Measurements from ENCODE around the gene TMEM232.
"Not testable (repeated sequence)": the region's sequence is repeated elsewhere in the genome, so short reads cannot be mapped to it uniquely, and the experiment has no call there.

TMEM232 gene

GRCh38 chr5:110681953-110682352, 44.5 kb downstream of the TMEM232 start:
- Histone ChIP-seq H2AFZ (ENCODE audit: low read depth, low read length) (no peak overlapping the region), H3K18ac (ENCODE audit: low read depth in 1 of 2, low read length in 2 of 2) (no peak overlapping the region), H3K9me3 (ENCODE audit: control insufficient read depth, low read length) (no peaks in the 10 kb centered on the region), H3K4me2 (ENCODE audit: low read length, poor library complexity, severe bottlenecking) (no peak overlapping the region), H3K9ac (ENCODE audit: low read length) (no peak overlapping the region), H4K91ac (ENCODE audit: low read length) (no peak overlapping the region), H4K8ac (ENCODE audit: low read length) (no peak overlapping the region), H3K36me3 (ENCODE audit: control insufficient read depth in 1 of 2, insufficient read depth in 2 of 2, low read depth in 1 of 2, low read length in 2 of 2) (no peaks in the 10 kb centered on the region), H3K27ac (ENCODE audit: low read length, poor library complexity, severe bottlenecking) (no peak overlapping the region), H3K4me1 (ENCODE audit: control insufficient read depth, insufficient read depth, low read depth, low read length) (no peaks in the 10 kb centered on the region), H3K27me3 (ENCODE audit: control insufficient read depth in 1 of 2, insufficient read depth in 1 of 2, low read length in 2 of 2) (no peaks in the 10 kb centered on the region), H2BK120ac (ENCODE audit: low read depth, low read length) (no peak overlapping the region), H2BK5ac (ENCODE audit: low read depth, low read length, poor library complexity, severe bottlenecking) (no peak overlapping the region), H3K4me3 (ENCODE audit: insufficient read depth in 1 of 2, low read depth in 1 of 2, low read length in 2 of 2) (no peak overlapping the region), H3K79me1 (replicated peaks; ENCODE audit: low read length, poor library complexity, severe bottlenecking) (no peaks in the 10 kb centered on the region), H3K14ac (ENCODE audit: low read length in 2 of 2) (no peak overlapping the region), H2BK15ac (ENCODE audit: low read depth, poor library complexity, severe bottlenecking) (no peak overlapping the region), H3K23ac (ENCODE audit: low read length in 2 of 2) (no peak overlapping the region), H2BK12ac (ENCODE audit: low read length in 2 of 2) (no peak overlapping the region), H2AK5ac (ENCODE audit: low read length, severe bottlenecking) (no peak overlapping the region), H3K4ac (ENCODE audit: low read depth in 1 of 2, low read length in 2 of 2) (no peak overlapping the region)
- DNase-seq, result no peak

DNA sequence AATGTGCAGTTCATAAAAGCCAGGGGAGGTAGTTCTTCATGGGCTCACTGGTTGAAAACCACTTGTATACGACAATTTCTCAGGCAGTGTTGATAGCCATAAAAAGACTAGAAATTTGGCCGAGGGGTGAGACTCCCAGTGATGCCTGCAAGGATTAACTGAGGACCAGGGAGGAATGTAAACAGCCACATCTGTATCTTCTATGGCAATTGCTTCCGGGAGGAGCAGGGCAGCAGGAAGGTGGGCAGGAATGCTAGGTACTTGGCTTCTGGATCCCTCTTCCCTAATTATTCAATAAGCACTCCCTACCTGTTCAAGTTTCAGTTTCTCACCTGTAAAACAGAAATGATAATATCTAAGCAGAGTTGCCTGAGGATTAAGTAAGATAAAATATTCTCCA, 45.4 kb downstream of the TMEM232 start:
- Histone ChIP-seq H3K27me3 (ENCODE audit: control insufficient read depth in 1 of 2, insufficient read depth in 1 of 2, low read length in 2 of 2) (no peaks in the 10 kb centered on the region), H2BK15ac (ENCODE audit: low read depth, poor library complexity, severe bottlenecking) (no peak overlapping the region), H3K4me1 (ENCODE audit: control insufficient read depth, insufficient read depth, low read depth, low read length) (no peaks in the 10 kb centered on the region), H2BK12ac (ENCODE audit: low read length in 2 of 2) (no peak overlapping the region), H4K91ac (ENCODE audit: low read length) (no peak overlapping the region), H3K4me2 (ENCODE audit: low read length, poor library complexity, severe bottlenecking) (no peak overlapping the region), H3K27ac (ENCODE audit: low read length, poor library complexity, severe bottlenecking) (no peak overlapping the region), H3K36me3 (ENCODE audit: control insufficient read depth in 1 of 2, insufficient read depth in 2 of 2, low read depth in 1 of 2, low read length in 2 of 2) (no peaks in the 10 kb centered on the region), H3K4ac (ENCODE audit: low read depth in 1 of 2, low read length in 2 of 2) (no peak overlapping the region), H2AK5ac (ENCODE audit: low read length, severe bottlenecking) (no peak overlapping the region), H2AFZ (ENCODE audit: low read depth, low read length) (no peak overlapping the region), H2BK120ac (ENCODE audit: low read depth, low read length) (no peak overlapping the region), H3K9me3 (ENCODE audit: control insufficient read depth, low read length) (no peaks in the 10 kb centered on the region), H3K9ac (ENCODE audit: low read length) (no peak overlapping the region), H3K23ac (ENCODE audit: low read length in 2 of 2) (no peak overlapping the region), H3K79me1 (replicated peaks; ENCODE audit: low read length, poor library complexity, severe bottlenecking) (no peaks in the 10 kb centered on the region), H2BK5ac (ENCODE audit: low read depth, low read length, poor library complexity, severe bottlenecking) (no peak overlapping the region), H3K4me3 (ENCODE audit: insufficient read depth in 1 of 2, low read depth in 1 of 2, low read length in 2 of 2) (no peak overlapping the region), H4K8ac (ENCODE audit: low read length) (no peak overlapping the region), H3K14ac (ENCODE audit: low read length in 2 of 2) (no peak overlapping the region), H3K18ac (ENCODE audit: low read depth in 1 of 2, low read length in 2 of 2) (no peak overlapping the region)
- 66% methylated on average over 3 of the region's 3 CpGs for WGBS
- no peak for DNase-seq

DNA sequence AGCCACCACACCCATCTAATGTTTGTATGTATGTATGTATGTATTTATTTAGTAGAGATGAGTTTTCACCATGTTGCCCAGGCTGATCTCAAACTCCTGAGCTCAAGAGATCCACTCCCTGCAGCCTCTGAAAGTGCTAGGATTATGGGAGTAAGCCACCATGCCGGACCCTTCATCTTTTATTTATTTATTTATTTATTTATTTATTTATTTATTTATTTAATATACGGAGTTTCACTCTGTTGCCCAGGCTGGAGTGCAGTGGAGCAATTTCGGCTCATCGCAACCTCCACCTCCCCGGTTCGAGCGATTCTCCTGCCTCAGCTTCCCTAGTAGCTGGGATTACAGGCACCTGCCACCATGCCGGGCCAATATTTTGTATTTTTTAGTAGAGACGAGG, 49.9 kb downstream of the TMEM232 start:
- not testable (repeated sequence) for H3K23ac ChIP-seq (ENCODE audit: low read length in 2 of 2); H3K18ac ChIP-seq (ENCODE audit: low read depth in 1 of 2, low read length in 2 of 2); H3K36me3 ChIP-seq (ENCODE audit: control insufficient read depth in 1 of 2, insufficient read depth in 2 of 2, low read depth in 1 of 2, low read length in 2 of 2); H3K27me3 ChIP-seq (ENCODE audit: control insufficient read depth in 1 of 2, insufficient read depth in 1 of 2, low read length in 2 of 2); DNase-seq; H3K14ac ChIP-seq (ENCODE audit: low read length in 2 of 2); H3K4ac ChIP-seq (ENCODE audit: low read depth in 1 of 2, low read length in 2 of 2); H3K4me2 ChIP-seq (ENCODE audit: low read length, poor library complexity, severe bottlenecking); H2BK5ac ChIP-seq (ENCODE audit: low read depth, low read length, poor library complexity, severe bottlenecking); H4K91ac ChIP-seq (ENCODE audit: low read length); H3K79me1 ChIP-seq (replicated peaks; ENCODE audit: low read length, poor library complexity, severe bottlenecking); H3K4me1 ChIP-seq (ENCODE audit: control insufficient read depth, insufficient read depth, low read depth, low read length); H2BK12ac ChIP-seq (ENCODE audit: low read length in 2 of 2); H3K9ac ChIP-seq (ENCODE audit: low read length); H3K9me3 ChIP-seq (ENCODE audit: control insufficient read depth, low read length); H2AK5ac ChIP-seq (ENCODE audit: low read length, severe bottlenecking); H3K4me3 ChIP-seq (ENCODE audit: insufficient read depth in 1 of 2, low read depth in 1 of 2, low read length in 2 of 2); H3K27ac ChIP-seq (ENCODE audit: low read length, poor library complexity, severe bottlenecking); H2BK120ac ChIP-seq (ENCODE audit: low read depth, low read length); H2AFZ ChIP-seq (ENCODE audit: low read depth, low read length); H4K8ac ChIP-seq (ENCODE audit: low read length); H2BK15ac ChIP-seq (ENCODE audit: low read depth, poor library complexity, severe bottlenecking)
- 96% methylated on average over 8 of the region's 9 CpGs for WGBS

GRCh38 chr5:110665184-110665726, 61.2 kb downstream of the TMEM232 start:
- no peak overlapping the region for H3K4ac ChIP-seq (ENCODE audit: low read depth in 1 of 2, low read length in 2 of 2)
- no peak overlapping the region for H2BK120ac ChIP-seq (ENCODE audit: low read depth, low read length)
- H3K4me1 ChIP-seq (ENCODE audit: control insufficient read depth, insufficient read depth, low read depth, low read length), result no peaks in the 10 kb centered on the region
- H2BK12ac ChIP-seq (ENCODE audit: low read length in 2 of 2), result no peak overlapping the region
- no peak overlapping the region for H3K14ac ChIP-seq (ENCODE audit: low read length in 2 of 2)
- 74% methylated on average over 4 of the region's 6 CpGs for WGBS
- H2AFZ ChIP-seq (ENCODE audit: low read depth, low read length), result no peak overlapping the region
- no peak overlapping the region for H3K9ac ChIP-seq (ENCODE audit: low read length)
- H3K27me3 ChIP-seq (ENCODE audit: control insufficient read depth in 1 of 2, insufficient read depth in 1 of 2, low read length in 2 of 2), result no peaks in the 10 kb centered on the region
- H3K79me1 ChIP-seq (replicated peaks; ENCODE audit: low read length, poor library complexity, severe bottlenecking), result no peaks in the 10 kb centered on the region
- no peak overlapping the region for H3K4me3 ChIP-seq (ENCODE audit: insufficient read depth in 1 of 2, low read depth in 1 of 2, low read length in 2 of 2)
- no peak overlapping the region for H3K4me2 ChIP-seq (ENCODE audit: low read length, poor library complexity, severe bottlenecking)
- no peak overlapping the region for H3K23ac ChIP-seq (ENCODE audit: low read length in 2 of 2)
- H3K18ac ChIP-seq (ENCODE audit: low read depth in 1 of 2, low read length in 2 of 2), result no peak overlapping the region
- no peak overlapping the region for H2AK5ac ChIP-seq (ENCODE audit: low read length, severe bottlenecking)
- no peak for DNase-seq
- no peak overlapping the region for H2BK5ac ChIP-seq (ENCODE audit: low read depth, low read length, poor library complexity, severe bottlenecking)
- no peaks in the 10 kb centered on the region for H3K9me3 ChIP-seq (ENCODE audit: control insufficient read depth, low read length)
- H4K91ac ChIP-seq (ENCODE audit: low read length), result no peak overlapping the region
- no peak overlapping the region for H3K27ac ChIP-seq (ENCODE audit: low read length, poor library complexity, severe bottlenecking)
- H4K8ac ChIP-seq (ENCODE audit: low read length), result no peak overlapping the region
- H2BK15ac ChIP-seq (ENCODE audit: low read depth, poor library complexity, severe bottlenecking), result no peak overlapping the region
- H3K36me3 ChIP-seq (ENCODE audit: control insufficient read depth in 1 of 2, insufficient read depth in 2 of 2, low read depth in 1 of 2, low read length in 2 of 2), result no peaks in the 10 kb centered on the region
